ENCODE data around the gene CXCL3.

DNA sequence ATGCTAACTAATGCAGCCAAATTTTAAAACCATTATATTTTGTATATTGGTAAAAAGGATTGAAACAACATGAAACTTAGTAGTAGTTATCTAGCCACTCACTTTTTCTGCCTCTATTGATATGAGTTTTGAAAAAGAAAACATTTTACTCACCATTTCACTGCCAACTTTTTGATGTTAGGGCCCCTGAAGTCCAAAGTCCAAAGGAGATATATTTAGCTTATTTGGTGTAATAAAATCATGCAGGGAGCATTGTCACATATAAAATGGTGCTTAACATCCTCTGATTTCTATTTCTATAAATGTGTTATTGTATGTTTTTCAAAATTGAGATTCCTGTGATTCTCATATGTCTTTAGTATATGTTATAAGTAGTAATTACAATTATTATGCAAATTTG lies 24.5 kb upstream of the CXCL3 start:
- TF ChIP-seq, protein P1, sequence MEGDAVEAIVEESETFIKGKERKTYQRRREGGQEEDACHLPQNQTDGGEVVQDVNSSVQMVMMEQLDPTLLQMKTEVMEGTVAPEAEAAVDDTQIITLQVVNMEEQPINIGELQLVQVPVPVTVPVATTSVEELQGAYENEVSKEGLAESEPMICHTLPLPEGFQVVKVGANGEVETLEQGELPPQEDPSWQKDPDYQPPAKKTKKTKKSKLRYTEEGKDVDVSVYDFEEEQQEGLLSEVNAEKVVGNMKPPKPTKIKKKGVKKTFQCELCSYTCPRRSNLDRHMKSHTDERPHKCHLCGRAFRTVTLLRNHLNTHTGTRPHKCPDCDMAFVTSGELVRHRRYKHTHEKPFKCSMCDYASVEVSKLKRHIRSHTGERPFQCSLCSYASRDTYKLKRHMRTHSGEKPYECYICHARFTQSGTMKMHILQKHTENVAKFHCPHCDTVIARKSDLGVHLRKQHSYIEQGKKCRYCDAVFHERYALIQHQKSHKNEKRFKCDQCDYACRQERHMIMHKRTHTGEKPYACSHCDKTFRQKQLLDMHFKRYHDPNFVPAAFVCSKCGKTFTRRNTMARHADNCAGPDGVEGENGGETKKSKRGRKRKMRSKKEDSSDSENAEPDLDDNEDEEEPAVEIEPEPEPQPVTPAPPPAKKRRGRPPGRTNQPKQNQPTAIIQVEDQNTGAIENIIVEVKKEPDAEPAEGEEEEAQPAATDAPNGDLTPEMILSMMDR (IDR thresholded peaks at IDR 0.05) = no peak
- no peak for TF ChIP-seq POLR2AphosphoS5 (IDR thresholded peaks at IDR 0.05)
- no peak for TF ChIP-seq POLR2A (IDR thresholded peaks at IDR 0.05)
